Suprapubic skin (tissue), 3 donors: ENCODE measurements around the gene RDH14.

Experiments
- CTCF ChIP-seq, 2 donors: fragments of 200-600 bp in 1 of 2; fragments of 450-650 bp in 1 of 2; sonication (generic) in 1 of 2; IDR thresholded peaks; one replicate each; pipeline ENCODE4 v1.5.1; 2016 to 2019; ENCODE audit warnings: antibody characterized with exemption in 2 of 2, mild to moderate bottlenecking in 1 of 2, moderate library complexity in 1 of 2
- POLR2A ChIP-seq, 2 donors: fragments of 450-650 bp; IDR thresholded peaks; one replicate each; pipeline ENCODE4 v1.6.1; 2017; ENCODE audit warnings: antibody characterized with exemption in 2 of 2, mild to moderate bottlenecking in 2 of 2, moderate library complexity in 2 of 2

GRCh38 chr2:18551169-18551568, 9.3 kb downstream of the RDH14 start:
- TF ChIP-seq CTCF (IDR thresholded peaks at IDR 0.05) = no peak
- no peak for TF ChIP-seq POLR2A (IDR thresholded peaks at IDR 0.05)
